Breast epithelium (tissue), 4 donors: ENCODE data around the gene CLIP2. TPM values are rescaled to one million over a fixed set of nuclear protein-coding genes. Genes with fewer than 3 reads are reported as not detected.
"Not testable (repeated sequence)": the region's sequence is repeated elsewhere in the genome, so short reads cannot be mapped to it uniquely, and the experiment has no call there.

Experiments used
- DNase-seq, 2 donors: peaks; one replicate each; pipeline ENCODE4 v3.0.0-alpha.2; 2019; ENCODE audit warnings: low spot score in 2 of 2
- H3K27ac ChIP-seq, 2 donors: fragments of 200-600 bp; sonication (generic) in 1 of 2; one replicate each; pipeline ENCODE4 v1.5.1; 2016 to 2019; ENCODE audit warnings: mild to moderate bottlenecking in 1 of 2
- H3K27me3 ChIP-seq, 2 donors: fragments of 200-600 bp; sonication (generic) in 1 of 2; one replicate each; pipeline versions ENCODE4 v1.5.1 to v1.6.0; 2017 to 2019; ENCODE audit warnings: control low read depth in 1 of 2, mild to moderate bottlenecking in 1 of 2
- H3K36me3 ChIP-seq: fragments of 200-600 bp; one replicate; pipeline ENCODE4 v1.5.1; 2019
- H3K4me1 ChIP-seq, 2 donors: fragments of 200-600 bp; sonication (generic); one replicate each; pipeline ENCODE4 v1.5.1; 2016 to 2019; ENCODE audit warnings: control low read depth in 1 of 2
- H3K4me3 ChIP-seq, 3 donors: fragments of 200-600 bp; sonication (generic); 1 replicate in 2 of 3; 2 replicates in 1 of 3; pipeline ENCODE4 v1.5.1; 2016 to 2019; ENCODE audit warnings: mild to moderate bottlenecking in 3 of 3, moderate library complexity in 2 of 3
- H3K9me3 ChIP-seq, 2 donors: fragments of 200-600 bp; sonication (generic) in 1 of 2; one replicate each; pipeline ENCODE4 v1.5.1; 2016 to 2019; ENCODE audit warnings: control low read depth in 1 of 2
- POLR2A ChIP-seq: fragments of 450-650 bp; IDR thresholded peaks from one replicate; pipeline ENCODE4 v1.6.1; 2016; ENCODE audit warnings: antibody characterized with exemption, mild to moderate bottlenecking, moderate library complexity
- POLR2AphosphoS5 ChIP-seq, 3 donors: sonication (generic); formaldehyde crosslinking; IDR thresholded peaks; one replicate each; pipeline ENCODE4 v1.6.1; 2017; ENCODE audit warnings: antibody characterized with exemption in 3 of 3
- intact Hi-C: fragments of 100-400 bp; cut with DNase I; formaldehyde crosslinking; loops from one replicate; pipeline ENCODE4 v1.15.1; 2023; ENCODE audit warnings: low total_unique reads
- total RNA-seq, 3 donors: library from RNA; depleted of rRNA; stranded (reverse); fragments of >200 nt; gene quantifications; one replicate each; pipeline ENCODE4 v1.1.0, GENCODE V29; 2016
- TF ChIP-seq, protein P1 (sequence below), 3 donors: fragments of 450-650 bp; IDR thresholded peaks; one replicate each; pipeline ENCODE4 v1.5.1; 2016 to 2017; ENCODE audit warnings: antibody characterized with exemption in 3 of 3, mild to moderate bottlenecking in 3 of 3, moderate library complexity in 3 of 3

The CLIP2 gene
- total RNA-seq, 3 donors from 2014 or later = 7.3 to 20.3 (median 13.0) TPM

DNA sequence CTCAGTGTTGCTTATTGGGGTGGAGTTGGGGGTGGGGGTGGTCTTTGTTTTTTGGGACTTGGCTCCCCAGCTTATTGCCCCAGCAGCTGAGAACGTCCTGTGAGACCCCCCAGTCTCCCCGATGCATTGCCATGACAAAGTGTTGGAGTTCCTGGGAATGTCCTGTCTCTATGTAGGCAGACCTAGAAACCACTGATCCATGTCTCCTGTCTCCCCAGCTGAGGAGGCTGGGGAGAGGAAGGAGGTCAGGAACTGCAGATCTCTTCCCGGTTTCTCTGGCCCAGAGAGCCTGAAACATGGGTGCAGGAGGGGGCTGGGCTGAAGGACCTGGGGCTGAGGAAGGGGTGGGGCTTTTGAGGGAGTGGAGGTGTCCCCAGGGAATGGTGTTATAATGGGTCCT, 84.3 kb downstream of the CLIP2 start:
- intact Hi-C loops = loop anchor here (1.0 kb wide), 1 partner anchor 45 kb away; no protein-coding TSS in a partner anchor
- TF ChIP-seq, protein P1, sequence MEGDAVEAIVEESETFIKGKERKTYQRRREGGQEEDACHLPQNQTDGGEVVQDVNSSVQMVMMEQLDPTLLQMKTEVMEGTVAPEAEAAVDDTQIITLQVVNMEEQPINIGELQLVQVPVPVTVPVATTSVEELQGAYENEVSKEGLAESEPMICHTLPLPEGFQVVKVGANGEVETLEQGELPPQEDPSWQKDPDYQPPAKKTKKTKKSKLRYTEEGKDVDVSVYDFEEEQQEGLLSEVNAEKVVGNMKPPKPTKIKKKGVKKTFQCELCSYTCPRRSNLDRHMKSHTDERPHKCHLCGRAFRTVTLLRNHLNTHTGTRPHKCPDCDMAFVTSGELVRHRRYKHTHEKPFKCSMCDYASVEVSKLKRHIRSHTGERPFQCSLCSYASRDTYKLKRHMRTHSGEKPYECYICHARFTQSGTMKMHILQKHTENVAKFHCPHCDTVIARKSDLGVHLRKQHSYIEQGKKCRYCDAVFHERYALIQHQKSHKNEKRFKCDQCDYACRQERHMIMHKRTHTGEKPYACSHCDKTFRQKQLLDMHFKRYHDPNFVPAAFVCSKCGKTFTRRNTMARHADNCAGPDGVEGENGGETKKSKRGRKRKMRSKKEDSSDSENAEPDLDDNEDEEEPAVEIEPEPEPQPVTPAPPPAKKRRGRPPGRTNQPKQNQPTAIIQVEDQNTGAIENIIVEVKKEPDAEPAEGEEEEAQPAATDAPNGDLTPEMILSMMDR (IDR thresholded peaks at IDR 0.05) = no peak
- TF ChIP-seq POLR2AphosphoS5 (IDR thresholded peaks at IDR 0.05) (no peak), POLR2A (no peak)
- no peak for DNase-seq
- Histone ChIP-seq H3K9me3 (no peaks in the 10 kb centered on the region), H3K4me1 (no peaks in the 10 kb centered on the region), H3K27me3 (no peaks in the 10 kb centered on the region), H3K27ac (no peak overlapping the region), H3K36me3 (no peaks in the 10 kb centered on the region), H3K4me3 (no peak overlapping the region)

DNA sequence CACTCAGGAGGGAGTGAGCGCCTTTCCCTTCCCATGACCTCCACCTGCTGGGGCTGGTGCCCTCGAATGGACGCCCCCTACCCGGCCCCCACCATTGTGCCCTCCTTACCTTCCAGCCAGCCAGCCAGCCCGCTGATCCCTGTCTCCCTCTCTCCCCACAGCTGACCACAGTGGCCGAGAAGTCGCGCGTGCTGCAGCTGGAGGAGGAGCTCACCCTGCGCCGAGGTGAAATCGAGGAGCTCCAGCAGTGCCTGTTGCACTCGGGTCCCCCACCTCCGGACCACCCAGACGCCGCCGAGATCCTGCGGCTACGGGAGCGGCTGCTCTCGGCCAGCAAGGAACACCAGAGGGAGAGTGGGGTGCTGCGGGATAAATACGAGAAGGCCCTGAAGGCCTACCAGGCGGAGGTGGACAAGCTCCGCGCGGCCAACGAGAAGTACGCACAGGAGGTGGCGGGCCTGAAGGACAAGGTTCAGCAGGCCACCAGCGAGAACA, 86.6 kb downstream of the CLIP2 start:
- intact Hi-C loops = no loop called here
- H3K9me3 ChIP-seq = no peaks in the 10 kb centered on the region

GRCh38 chr7:74376256-74377036, 87.2 kb downstream of the CLIP2 start:
- TF ChIP-seq POLR2A = no peak
- no peak for TF ChIP-seq POLR2AphosphoS5 (IDR thresholded peaks at IDR 0.05)
- TF ChIP-seq, protein P1 (IDR thresholded peaks at IDR 0.05) = no peak
- Histone ChIP-seq H3K9me3 (no peaks in the 10 kb centered on the region), H3K27ac (no peak overlapping the region), H3K4me1 (no peaks in the 10 kb centered on the region), H3K36me3 (no peaks in the 10 kb centered on the region), H3K27me3 (no peaks in the 10 kb centered on the region), H3K4me3 (no peak overlapping the region)
- DNase-seq = no peak
- intact Hi-C loops = no loop called here

More for the DNA sequence above, 86.6 kb downstream of the CLIP2 start:
- H3K27me3 ChIP-seq = no peaks in the 10 kb centered on the region
- no peak for TF ChIP-seq POLR2A
- H3K27ac ChIP-seq = no peak overlapping the region
- H3K36me3 ChIP-seq = no peaks in the 10 kb centered on the region
- H3K4me1 ChIP-seq = no peaks in the 10 kb centered on the region
- no peak overlapping the region for H3K4me3 ChIP-seq
- no peak for DNase-seq

DNA sequence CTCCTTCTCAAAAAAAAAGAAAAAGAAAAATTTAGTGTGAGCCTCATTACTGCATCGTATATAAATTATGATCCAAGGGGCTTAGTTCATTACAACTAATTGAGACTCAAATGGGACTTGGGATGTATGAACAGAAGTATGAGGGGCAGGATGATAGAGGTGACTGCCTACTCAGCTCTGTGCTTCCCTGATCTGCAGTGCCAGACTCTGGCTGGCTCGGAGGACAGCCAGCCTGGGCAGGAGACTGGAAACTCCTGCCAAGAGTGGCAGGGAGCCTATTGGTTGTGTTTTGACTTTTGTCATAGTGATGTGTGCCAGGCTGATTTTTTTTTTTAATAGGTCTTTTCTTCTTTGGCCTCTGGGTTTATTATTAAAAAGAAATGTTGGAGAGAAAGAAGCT, 90.7 kb downstream of the CLIP2 start:
- no peaks in the 10 kb centered on the region for H3K27me3 ChIP-seq
- intact Hi-C loops = no loop called here
- H3K27ac ChIP-seq = no peak overlapping the region
- no peaks in the 10 kb centered on the region for H3K36me3 ChIP-seq
- H3K4me1 ChIP-seq = no peaks in the 10 kb centered on the region
- no peak overlapping the region for H3K4me3 ChIP-seq
- DNase-seq = peak in 1 of 2 donors; percentile 45
- no peak for TF ChIP-seq POLR2AphosphoS5 (IDR thresholded peaks at IDR 0.05)
- TF ChIP-seq, protein P1 (IDR thresholded peaks at IDR 0.05) = no peak
- no peaks in the 10 kb centered on the region for H3K9me3 ChIP-seq

GRCh38 chr7:74380720-74381119, 91.5 kb downstream of the CLIP2 start:
- Histone ChIP-seq H3K4me1 (no peaks in the 10 kb centered on the region), H3K27me3 (no peaks in the 10 kb centered on the region), H3K27ac (no peak overlapping the region), H3K9me3 (no peaks in the 10 kb centered on the region), H3K36me3 (no peaks in the 10 kb centered on the region), H3K4me3 (no peak overlapping the region)
- no peak for DNase-seq
- intact Hi-C loops = no loop called here
- no peak for TF ChIP-seq POLR2AphosphoS5 (IDR thresholded peaks at IDR 0.05)
- TF ChIP-seq, protein P1 (IDR thresholded peaks at IDR 0.05) = no peak

- H3K4me3 ChIP-seq, H3K36me3 ChIP-seq, H3K27ac ChIP-seq, intact Hi-C loops, H3K27me3 ChIP-seq, H3K4me1 ChIP-seq, H3K9me3 ChIP-seq, DNase-seq: not testable (repeated sequence)
Observed at GRCh38 chr7:74384086-74384485, 94.9 kb downstream of the CLIP2 start.

DNA sequence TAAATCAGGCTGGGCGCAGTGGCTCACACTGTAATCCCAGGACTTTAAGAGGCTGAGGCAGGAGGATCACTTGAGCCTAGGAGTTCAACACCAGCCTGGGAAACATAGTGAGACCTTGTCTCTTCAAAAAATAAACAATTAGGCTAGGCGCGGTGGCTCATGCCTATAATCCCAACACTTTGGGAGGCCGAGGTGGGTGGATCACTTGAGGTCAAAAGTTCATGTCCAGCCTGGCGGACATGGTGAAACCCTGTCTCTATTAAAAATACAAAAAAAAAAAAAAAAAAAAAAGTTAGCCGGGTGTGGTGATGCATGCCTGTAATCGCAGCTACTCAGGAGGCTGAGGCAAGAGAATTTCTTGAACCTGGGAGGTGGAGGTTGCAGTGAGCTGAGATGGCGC, 95.6 kb downstream of the CLIP2 start:
- H3K36me3 ChIP-seq, intact Hi-C loops, H3K4me1 ChIP-seq, DNase-seq, H3K27ac ChIP-seq, H3K27me3 ChIP-seq, H3K9me3 ChIP-seq, H3K4me3 ChIP-seq: not testable (repeated sequence)
